Measurements from ENCODE around the gene HSPA4.

The HSPA4 gene

DNA sequence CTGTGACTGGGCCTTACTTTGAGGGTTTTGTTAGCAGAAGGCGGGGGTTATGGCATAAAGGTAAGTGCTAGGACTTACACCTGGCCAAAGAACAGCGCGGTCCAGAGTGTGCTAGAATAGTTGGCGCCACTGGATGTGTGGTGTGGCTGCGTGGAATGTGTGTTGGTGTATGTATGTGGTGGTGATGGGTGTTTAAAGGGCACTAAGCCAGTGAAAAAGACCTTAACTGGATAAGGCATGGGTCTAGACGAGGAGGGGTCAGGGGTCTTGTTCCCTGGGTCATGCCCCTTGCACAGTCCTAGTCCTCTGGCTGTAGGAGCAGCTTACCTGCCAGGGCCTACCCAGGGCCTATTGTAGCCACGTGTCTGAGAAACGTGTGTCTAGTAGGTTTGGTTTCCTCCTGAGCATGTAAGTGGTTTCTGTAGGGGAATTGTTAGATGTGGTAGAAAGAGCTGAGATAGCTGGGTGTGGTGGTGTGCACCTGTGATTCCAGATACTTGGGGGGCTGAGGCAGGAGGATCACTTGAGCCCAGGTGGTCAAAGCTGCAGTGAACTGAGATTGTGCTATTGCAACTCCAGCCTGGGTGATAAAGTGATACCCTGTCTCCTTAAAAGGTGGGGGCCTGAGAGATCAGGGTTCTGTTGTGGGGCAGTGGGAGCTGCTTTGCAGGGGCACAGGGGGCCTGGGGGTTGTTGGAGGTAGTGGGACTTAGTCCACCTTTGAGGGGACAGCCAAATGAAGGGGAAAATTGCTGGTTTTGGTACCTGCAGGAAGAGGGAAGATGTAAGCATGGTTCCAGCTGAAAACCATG, 55.2 kb downstream of the HSPA4 start:
- no peak for DNase-seq

DNA sequence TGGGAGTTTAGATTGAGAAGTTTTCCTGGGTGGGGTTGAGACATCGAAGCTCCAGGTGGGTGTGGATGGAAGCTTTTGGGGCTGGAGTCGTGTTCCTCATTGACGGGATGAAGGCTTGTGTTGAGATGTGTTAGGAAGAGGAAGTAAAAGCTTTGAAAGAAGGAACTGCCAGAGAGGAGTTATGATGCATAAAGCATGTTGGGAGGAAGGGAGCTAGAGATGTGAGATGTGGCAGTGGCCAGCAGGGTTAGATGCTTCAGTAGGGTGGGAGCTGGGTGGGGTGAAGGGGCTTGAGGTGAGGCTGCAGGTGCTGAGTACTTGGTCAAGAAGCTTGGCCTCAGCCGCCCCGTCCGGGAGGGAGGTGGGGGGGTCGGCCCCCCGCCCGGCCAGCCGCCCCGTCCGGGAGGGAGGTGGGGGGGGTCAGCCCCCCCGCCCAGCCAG, 56.7 kb downstream of the HSPA4 start:
- no peak for DNase-seq

DNA sequence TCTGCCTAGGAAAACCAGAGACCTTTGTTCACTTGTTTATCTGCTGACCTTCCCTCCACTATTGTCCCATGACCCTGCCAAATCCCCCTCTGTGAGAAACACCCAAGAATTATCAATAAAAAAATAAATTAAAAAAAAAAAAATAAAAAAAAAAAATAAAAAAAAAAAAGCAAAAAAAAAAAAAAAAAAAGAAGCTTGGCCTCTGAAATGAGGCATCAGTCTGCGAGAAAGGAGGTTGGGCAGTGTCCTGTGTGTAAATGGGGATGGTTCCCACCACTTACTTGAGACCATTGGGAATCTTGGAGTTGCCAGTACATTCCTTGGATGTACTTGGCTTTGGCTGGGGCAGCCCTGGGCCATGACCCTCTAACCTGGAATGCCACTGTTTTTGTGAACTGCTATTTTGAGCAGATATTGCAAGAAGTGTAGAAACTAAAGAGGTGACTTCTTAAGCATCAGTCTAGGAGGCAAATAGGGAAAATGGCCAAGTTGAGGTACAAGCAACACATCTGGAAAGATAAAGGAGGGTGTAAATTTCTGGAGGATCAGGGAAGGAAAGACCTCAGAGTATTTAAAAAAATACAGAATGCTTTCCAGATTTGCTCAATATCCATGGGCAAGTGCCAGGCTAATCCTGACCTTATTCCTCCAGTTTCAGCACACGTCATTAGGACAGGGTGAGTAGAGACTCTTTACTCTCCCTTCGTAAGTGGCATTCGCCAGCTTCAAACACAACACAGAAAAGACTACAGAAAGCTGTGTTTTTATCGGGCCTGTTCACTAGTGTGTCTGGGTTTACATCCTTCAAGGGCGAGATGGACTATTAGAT, 58.1 kb downstream of the HSPA4 start:
- DNase-seq = no peak

DNA sequence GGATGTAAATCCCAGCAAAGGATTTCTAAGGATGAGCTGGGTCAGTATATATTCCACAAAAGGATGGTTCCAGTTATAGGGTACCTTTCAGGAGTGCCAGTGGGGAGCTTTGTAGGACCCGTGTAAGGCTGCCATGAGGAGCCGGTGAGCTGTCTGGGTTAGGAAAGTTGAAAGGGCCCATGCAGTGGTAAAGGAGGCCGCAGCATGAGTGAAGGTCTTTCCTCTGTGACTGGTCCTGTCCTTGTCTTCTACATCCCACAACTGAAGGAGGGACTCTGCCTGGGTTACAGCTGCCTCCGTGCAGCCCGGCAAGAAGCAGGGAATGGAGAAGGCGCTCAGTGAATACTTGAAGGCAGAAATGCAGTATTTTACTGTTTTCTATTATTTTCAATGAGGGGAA, 58.9 kb downstream of the HSPA4 start:
- DNase-seq = no peak

DNA sequence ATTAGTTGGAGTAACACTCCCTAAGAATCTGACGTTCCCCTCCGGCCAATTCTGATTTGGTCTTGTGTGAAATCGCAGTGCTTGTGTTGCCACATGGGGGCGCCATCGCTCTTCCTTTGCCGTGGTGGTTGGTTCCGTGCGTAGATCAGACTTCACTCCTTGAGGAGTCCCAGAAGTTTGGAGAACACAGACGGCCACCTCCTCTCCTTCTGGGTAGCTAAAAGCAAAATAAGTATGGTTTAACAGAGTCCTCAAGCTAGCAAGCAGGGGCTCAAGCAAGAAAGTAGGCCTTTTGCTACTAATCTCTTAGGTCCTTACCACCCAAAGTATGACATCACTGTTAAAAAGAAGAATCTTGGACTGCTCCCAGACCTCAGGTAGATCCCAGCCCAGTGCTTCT, 59.5 kb downstream of the HSPA4 start:
- peak; percentile 83 for DNase-seq

DNA sequence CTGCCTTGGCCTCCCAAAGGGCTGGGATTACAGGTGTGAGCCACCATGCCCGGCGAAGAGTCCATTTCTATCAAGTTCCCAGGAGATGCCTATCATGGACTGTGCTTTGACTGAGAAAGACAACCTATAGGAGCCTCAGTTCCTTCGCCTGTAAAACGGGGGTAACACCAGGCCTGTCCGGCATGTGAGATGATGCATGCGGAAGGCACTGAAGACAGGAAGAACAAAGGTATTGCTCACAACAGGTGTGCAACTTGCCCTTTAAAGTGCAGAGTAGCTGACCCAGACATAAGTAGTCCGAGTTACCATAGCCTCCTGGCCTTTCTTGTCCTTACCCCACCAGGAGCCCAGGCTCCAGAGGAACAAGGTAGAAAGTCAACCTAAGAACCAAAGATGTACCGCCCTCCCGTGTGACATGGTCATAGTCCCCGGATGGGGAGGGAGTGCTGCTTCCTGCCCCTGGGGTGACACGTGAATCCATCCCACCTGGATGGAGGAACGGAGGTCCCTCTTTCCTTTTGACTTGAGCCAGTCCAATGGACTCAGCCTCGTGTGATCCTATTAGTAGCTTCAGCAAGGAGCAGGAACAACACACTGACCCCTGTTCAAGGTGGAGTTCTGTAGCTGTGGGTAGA, 60.3 kb downstream of the HSPA4 start:
- no peak for DNase-seq

DNA sequence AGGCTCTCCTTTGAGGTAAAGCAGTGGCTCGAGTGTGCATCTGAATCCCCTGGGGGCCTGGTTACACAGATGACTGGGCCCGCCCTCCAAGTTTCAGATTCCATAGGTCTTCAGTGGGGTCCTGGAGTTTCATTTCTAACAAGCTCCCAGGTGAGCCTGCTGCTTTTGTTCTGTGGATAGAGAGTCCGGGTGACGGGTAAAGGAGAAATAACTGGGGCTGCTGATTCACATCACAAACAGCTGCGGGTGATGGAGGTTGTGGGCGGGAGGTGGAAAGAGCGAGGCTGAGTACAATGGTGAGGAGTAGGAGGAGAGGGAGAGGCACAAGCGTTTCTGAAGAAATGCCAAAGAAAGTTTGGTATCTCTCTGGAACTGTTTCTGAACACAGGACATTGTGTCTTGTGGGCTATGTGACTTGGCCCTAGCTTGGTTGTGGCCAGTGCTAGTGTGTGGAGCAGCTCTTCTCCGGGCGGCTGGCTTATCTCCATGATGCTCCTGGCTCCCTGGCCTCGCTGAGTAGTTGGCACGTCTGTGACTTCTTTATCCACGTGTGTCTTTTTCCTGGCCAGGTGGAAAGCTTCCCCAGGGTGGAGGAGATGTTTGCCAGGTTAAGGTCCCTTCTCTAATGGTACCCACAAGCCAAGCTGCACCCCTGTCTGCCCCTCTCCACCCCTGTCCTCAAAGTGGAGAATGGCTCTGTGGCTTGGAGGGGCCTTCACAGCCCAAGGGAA, 61.7 kb downstream of the HSPA4 start:
- no peak for DNase-seq

DNA sequence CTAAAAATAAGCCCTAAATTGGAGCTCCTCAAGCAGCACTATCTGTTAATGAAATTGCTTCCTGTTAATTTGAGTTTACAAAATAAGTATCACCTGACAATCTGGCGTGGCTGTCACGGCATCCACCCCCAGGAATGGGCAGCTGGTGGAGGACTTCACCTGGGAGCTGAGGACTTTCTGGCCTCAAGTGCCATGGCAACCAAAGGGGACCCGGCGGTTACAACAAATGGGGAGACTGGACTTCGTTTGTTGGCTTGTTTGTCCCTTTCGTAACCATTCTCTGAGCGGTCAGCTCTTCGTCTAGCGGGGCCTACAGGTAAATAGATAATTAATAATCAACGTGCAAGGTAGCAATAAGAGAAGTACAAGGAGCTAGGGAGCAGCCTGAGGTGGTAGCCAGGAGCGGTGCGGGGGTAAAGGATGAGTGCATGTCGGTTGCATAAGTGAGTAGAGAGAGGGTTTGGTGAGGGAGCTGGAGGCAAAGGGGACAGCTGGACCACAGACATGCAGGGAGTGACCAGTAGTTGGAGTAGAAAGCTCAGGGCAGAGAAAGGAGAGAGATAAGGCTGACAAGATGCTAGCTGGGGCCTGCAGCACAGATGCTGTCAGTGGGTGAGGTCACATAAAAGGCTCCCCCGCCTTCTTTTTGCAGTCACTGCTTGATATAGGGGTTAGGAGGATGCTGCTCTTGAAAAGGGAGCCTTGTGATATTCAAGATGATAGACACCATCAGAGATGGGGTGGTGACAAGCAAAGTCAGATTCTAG, 62.5 kb downstream of the HSPA4 start:
- no peak for DNase-seq

DNA sequence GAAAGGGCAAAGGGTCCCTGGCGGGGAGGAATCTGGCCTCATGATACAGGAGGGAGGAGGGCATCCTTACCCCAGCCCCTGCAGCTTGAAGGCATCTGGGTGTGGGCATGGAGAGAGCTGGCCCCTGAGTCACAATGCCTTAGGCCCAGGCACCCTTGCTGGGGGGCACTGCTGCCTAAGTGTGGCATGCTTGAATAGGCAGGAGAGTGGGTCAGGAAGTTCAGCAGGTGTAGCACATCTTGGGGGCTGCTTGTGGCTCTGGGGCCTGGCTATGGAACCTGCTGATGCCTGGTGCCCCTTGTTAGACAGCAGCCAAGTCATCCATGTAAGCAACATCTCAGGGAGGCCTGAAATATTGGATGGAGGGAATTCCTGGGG, 63.1 kb downstream of the HSPA4 start:
- no peak for DNase-seq

DNA sequence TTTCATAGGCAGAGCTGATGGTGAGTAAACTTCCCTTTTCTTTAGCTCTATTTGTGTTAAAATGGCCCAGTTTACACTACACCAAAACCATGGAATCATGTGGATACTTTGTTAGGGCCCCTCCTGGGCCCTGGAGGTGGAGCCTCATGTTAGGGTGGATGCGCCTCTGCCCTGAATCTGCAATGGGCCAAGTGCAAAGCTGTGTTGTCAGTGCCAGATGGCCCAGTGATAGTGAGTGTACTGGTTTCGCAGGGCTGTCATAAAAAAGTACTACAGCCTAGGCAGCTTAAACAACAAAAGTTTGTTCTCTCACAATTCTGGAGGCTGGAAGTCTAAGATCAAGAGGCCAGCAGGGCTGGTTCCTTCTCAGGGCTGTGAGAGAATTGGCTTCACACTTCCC, 64.8 kb downstream of the HSPA4 start:
- peak; percentile 29 for DNase-seq

DNA sequence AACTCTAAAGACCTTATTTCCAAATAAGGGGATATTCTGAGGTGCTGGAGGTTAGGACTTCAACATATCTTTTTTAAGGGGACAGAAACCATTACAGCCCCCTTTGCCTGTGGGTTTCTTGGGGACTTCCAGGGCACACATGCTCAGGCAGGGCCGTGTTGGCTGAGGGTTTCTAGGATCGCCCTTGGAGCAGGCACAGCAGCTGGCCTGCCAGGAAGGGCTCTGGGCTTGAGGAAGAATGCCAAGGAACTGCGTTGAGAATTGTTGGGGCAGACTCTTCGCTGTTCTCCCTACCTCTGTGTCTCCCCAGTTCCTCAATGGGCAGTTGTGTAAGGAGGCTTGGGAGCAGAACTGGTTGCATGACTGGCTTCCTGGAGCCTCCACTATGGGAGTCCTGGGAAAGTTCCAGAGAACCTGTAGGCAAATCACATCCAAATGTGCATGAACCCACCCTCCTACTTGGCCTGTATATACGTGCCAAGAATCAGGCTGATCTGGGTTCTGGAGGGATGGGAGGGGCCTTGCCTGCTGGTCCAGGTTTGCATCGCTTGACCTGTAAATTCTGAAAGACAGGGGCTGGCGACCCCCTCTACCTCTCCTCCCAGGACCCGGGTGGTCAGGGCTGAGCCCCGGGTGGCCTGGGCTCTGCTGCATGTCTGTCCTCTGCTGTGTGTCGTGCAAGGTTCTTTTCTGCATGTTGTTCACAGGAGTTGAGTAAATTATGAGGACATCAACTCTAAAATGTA, 65.5 kb downstream of the HSPA4 start:
- no peak for DNase-seq

DNA sequence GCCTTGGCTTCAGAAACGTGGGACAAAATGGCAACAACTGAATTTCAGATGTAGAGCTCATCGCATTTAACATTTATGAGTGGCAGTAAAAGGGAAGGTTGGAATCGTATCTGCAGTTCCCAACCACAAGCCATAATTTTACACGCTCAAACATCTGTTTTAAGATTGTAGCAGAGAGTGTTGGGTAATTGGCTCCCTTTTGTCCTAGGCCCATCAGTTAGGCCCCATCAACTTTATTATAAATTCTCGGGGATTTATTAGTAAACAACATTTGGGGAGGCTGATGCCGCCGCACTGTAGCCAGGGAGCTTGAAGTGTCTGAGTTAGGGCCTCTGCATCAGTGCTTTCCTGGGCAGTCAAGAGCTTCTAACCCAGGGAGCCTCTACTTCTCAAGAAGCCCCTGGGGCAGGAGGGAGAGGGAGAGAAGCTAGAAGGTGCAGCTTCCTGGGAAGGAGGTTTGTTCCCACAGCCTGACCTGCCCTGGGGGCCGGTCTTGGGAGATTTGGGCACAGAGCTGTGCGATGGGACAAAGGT, 66.2 kb downstream of the HSPA4 start:
- DNase-seq = no peak

DNA sequence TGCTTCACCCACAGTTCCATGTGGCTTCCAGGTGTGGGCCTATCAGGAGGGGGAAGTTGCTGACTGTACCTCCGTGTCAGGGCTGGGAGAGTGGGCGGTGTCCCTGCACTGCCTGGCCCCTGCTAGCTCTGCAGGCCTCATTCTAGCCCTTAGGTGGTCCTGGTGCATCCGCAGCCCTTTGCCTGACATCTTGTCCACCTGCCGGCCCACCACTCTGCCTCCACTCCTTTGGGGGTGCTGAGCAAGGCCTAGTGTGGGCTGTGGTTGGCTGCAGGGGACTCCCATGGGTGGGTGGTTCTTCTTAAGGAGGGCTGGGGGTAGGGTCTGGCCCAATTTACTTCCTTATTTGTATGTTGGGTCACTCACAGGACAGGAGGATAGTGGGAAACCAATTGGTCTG, 66.9 kb downstream of the HSPA4 start:
- DNase-seq = no peak

DNA sequence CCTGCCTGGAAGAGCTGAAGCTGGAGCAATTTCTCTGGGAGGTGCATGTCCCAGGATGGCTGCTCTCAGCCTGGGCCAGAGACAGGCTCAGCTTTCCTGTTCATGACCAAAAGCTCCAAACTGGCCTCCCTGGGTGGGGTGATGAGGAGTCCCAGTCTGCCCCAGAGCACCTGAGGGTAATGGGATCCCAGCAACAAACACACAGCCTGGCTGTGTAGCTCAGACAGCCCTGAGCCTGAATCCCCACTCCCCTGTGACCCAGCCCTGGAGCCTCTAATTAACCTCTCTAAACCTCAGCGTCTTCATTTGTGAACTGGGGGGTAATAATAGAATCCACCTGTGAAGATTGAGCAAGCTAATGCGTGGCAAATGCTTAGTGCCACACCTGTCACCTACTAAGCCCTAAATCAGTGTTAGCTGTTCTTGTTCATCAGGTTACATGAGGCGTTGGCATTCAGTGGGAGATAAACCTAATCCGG, 67.5 kb downstream of the HSPA4 start:
- no peak for DNase-seq

DNA sequence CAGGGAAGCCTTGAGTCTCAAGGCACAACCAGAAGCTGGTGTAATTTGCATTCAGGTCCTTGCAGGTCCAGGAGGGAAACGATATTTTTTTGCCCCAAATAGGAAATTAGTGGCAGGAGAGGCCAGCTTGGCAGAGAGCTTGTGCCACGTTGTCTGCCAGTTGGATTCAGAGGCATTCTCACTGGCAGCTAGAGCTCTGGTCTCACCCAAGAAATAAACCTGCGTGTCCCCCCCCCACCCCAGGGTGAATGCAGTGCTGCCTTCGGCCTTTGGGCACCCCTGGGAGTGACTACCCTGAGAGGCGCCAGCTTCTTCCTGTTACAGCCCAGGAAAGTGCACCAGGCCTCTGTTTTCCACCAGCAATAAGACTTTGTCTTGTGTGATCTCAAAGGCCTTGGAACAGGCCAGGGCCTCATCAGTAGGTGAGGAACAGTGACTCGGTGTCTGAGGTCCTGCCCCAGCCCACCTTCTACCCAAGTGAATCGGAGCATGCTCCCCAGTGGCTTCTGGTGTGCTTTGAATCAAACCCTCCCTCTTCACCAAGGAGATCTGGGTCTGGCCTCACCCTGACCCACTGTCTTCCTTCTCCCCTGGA, 68.4 kb downstream of the HSPA4 start:
- DNase-seq = no peak

DNA sequence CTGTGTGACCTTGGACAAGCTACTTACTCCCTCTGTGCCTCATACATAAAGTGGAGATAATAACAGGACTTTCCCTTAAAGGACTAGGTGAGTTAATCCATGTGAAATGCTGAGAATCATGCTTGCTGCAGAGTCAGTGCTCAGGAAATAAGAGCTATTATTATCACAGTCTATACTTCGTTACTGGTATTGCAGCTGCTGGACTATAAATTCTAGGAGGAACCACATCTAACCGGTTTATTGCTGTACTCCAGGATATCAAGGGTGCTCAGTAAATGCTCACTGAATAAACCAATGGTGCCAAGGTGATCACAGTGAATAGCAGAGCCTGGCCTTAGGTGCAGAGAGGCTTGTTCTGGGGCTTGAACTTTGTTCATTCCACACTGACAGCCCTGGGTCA, 69.3 kb downstream of the HSPA4 start:
- DNase-seq = no peak

DNA sequence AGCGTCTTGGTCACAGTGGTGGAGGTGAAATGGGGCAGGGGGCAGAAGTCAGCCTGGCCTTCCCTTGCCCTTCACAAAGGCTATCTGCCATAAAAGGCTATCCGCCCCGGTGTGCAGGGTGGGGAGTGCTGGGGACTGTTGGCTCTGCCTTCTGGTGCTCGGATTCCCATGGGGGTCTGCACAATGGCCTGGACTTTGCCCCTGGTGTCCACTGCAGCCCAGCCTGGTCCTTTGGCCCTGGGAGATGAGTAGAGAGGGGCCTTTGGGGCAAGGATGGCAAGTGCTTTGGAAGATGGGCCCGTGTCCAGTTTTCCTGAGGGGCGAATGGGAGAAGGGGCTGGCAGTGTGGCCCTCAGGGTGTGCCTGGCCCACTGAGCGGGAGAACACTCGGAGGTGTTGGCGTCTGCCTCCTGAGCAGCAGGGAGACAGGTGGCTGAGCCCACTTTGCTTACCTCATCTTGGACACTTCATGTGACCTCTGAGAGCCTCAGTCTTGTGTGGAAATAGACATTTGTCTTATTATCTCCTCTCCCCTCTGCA, 69.9 kb downstream of the HSPA4 start:
- DNase-seq = no peak

DNA sequence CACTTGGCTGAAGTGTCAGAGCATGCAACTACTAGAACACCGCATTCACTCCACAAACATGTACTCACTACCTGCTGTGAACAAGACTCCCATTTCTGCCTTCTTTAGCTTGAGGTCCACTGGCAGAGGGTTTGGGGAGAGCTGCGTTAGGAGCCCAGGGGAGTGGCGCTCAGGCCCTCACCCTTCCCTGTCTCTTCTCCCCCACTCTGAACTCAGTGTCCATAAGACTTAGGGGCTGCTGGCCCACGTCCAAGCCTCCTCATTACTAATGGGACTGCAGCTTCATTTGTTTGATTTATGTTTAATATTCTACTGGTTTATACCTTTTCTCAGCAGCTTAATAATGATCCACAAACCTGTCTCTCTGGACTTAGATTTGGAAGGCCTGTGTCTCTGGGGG, 70.9 kb downstream of the HSPA4 start:
- DNase-seq = no peak

DNA sequence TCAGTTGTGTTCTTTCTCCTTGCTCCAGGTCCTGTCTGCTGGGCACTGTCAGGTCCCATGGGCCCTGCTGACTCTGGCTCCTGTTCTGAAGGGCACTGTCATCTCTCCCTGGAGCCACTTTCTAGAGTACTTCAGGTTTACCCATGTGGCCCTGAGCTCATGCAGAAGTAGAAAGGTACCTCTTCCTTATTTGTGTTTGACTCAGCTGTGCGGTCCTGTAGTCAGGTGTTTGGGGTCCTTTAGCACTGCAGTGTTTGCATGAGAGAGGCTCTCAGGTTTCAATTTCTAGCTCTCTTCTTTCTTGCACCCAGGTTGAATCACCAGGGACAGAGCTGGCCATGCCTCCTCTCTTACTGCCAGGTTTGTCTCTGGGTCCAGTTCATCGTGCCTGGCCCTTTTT, 71.5 kb downstream of the HSPA4 start:
- DNase-seq = no peak

DNA sequence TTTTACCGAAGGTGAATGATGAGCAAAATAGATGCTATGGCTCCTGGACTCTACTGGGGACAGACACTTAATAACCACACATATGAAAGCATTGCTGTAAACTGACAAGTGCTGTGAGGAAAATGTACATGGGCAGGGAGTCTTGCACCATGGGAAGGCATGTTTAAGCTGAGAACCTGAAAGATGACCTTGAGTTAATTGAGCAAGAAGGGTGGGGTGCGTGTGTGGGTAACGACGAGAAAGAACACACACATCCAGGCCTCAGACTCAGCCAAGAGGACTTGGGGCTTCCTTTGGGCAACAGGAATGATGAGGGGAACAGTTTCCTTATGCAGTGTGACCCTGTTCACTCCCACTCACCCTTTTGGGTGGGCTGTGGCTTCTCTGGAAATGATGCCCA, 73.1 kb downstream of the HSPA4 start:
- DNase-seq = no peak

All from hematopoietic multipotent progenitor cell treated with erythropoietin and hydrocortisone succinate and interleukin-3 and kit ligand, for 8 days (in vitro differentiated cells).